ENCODE data around the gene NLGN2.

The NLGN2 gene

DNA sequence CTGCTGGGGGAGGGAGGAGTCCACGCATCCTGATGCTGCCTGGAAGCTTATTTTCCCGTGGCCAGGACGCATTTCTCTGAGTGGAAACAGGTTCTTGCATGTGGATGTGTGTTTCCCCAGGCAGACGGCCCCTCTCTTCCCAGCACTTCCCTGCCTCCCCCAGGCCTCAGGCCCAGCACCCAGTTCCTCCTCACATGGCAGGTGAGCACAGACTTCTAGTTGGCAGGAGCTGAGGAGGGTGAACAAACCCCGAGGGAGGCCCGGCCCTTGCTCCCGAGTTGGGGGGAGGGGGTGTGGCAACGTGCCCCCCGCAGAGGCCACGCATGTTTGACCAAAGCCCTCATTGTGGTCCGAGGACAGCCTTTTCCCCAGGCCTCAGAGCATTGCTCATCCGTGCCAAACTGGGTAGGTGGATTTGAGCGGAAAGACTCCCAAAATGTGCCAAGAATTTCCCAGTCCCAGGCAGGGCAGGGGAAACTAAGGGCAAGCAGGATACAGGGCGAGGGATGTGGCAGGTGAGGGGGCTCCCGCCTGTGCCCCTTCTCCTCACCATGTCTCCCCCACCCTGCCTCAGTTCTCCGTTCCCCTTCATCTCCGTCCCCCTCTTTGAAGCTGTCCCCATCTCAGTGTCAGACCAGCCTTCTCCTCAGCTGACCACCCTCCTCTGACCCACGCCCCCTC lies 11.0 kb downstream of the NLGN2 start:
- Histone ChIP-seq H3K36me3 (ENCODE audit: control insufficient read depth, insufficient read depth, low read length) (no peaks in the 10 kb centered on the region), H3K27me3 (replicated peaks; ENCODE audit: control insufficient read depth, insufficient read depth, low read length) (peaks cover 2% of the 10 kb centered on the region; the same call in 1 of the 2 replicates), H3K4me3 (replicated peaks; ENCODE audit: low read depth, low read length) (no peak overlapping the region)
- TF ChIP-seq, protein P1, sequence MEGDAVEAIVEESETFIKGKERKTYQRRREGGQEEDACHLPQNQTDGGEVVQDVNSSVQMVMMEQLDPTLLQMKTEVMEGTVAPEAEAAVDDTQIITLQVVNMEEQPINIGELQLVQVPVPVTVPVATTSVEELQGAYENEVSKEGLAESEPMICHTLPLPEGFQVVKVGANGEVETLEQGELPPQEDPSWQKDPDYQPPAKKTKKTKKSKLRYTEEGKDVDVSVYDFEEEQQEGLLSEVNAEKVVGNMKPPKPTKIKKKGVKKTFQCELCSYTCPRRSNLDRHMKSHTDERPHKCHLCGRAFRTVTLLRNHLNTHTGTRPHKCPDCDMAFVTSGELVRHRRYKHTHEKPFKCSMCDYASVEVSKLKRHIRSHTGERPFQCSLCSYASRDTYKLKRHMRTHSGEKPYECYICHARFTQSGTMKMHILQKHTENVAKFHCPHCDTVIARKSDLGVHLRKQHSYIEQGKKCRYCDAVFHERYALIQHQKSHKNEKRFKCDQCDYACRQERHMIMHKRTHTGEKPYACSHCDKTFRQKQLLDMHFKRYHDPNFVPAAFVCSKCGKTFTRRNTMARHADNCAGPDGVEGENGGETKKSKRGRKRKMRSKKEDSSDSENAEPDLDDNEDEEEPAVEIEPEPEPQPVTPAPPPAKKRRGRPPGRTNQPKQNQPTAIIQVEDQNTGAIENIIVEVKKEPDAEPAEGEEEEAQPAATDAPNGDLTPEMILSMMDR (IDR thresholded peaks at IDR 0.05; ENCODE audit: insufficient read depth, low read length, poor library complexity, severe bottlenecking), result no peak
- DNase-seq (ENCODE audit: extremely low read depth, insufficient read length), result no peak

DNA sequence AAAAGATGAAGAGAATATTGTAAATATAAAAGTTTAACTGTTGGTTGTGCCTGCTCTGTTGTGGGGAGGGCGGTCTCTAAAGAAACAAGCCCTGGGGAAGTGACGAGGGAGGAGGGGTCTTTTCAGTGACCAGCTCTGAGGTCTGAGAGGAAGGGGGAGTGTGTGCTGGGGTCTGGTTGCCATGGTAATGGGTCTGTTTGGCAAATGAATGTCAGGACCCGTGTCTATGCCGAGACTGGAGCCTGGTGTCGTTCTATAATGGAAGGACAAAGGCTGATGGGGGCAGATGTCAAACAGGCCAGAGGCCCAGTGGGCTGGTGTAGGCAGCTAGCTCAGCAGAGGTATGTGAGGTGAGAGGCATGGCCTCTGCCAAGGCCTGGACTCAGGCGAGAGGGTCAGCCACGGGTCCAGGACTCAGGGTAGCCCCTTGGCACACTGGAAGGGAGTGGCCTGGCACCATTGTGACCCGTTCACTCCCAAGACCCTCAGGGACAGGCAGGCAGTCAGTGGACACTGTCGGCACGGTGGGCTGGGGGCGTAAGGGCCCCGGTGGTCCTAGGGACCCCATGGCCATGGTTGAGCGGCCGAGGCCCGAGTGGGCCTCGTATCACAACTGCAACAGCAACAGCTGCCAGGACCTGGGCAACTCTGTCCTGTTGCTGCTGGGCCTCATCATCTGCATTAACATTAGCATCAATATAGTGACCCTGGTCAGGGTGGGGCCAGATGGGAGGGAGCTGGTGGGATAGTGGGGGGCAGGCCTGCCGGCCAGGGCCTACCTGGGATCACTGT lies 12.4 kb downstream of the NLGN2 start, which contains the start of gene SPEM1:
Gene SPEM1, plus strand, starts transcription at position 506 of the 792 bp plus-strand sequence. Its CDS starts 61 bp downstream, at position 567.
- TF ChIP-seq, protein P1 (IDR thresholded peaks at IDR 0.05; ENCODE audit: insufficient read depth, low read length, poor library complexity, severe bottlenecking), result no peak
- Histone ChIP-seq H3K36me3 (ENCODE audit: control insufficient read depth, insufficient read depth, low read length) (no peaks in the 10 kb centered on the region), H3K4me3 (replicated peaks; ENCODE audit: low read depth, low read length) (no peak within 1 kb of the TSS), H3K27me3 (replicated peaks; ENCODE audit: control insufficient read depth, insufficient read depth, low read length) (peaks cover 2% of the 10 kb centered on the region; the same call in 1 of the 2 replicates)
- no peak for DNase-seq (ENCODE audit: extremely low read depth, insufficient read length)

DNA sequence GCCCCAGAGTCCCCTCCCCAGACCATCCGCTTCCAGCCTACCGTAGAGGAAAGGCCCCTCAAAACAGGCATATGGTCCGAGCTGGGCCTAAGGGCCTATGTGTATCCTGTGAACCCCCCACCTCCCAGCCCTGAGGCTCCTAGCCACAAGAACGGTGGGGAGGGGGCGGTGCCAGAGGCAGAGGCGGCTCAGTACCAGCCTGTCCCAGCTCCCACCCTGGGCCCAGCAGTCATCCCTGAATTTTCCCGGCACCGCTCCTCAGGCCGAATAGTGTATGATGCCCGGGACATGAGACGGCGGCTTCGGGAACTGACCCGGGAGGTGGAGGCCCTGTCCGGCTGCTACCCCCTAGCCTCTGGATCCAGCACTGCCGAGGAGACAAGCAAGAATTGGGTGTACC lies 13.5 kb downstream of the NLGN2 start:
- Histone ChIP-seq H3K4me3 (replicated peaks; ENCODE audit: low read depth, low read length) (no peak overlapping the region), H3K27me3 (replicated peaks; ENCODE audit: control insufficient read depth, insufficient read depth, low read length) (no peaks in the 10 kb centered on the region; the same call in 1 of the 2 replicates), H3K36me3 (ENCODE audit: control insufficient read depth, insufficient read depth, low read length) (no peaks in the 10 kb centered on the region)
- no peak for DNase-seq (ENCODE audit: extremely low read depth, insufficient read length)
- TF ChIP-seq, protein P1 (IDR thresholded peaks at IDR 0.05; ENCODE audit: insufficient read depth, low read length, poor library complexity, severe bottlenecking), result no peak

DNA sequence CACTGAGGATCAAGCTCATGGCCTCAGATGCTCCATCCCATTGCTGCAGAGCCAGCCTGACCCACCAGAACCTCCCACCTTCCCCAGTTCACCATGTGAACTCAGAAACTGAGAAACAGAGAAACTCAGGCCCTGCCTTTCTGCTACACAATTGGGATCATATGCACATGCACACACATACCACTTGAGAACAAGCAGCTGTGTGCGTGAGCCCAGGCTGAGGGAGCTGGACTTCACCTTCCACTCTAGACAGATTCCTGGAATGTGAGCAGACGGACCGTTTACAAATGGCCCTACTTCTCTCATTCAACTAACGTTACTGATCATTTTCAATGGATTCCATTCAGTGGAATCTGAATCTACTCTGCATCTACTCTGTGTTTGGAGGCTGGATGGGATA lies 16.0 kb downstream of the NLGN2 start:
- H3K36me3 ChIP-seq (ENCODE audit: control insufficient read depth, insufficient read depth, low read length), result no peaks in the 10 kb centered on the region
- DNase-seq (ENCODE audit: extremely low read depth, insufficient read length), result no peak
- no peaks in the 10 kb centered on the region; the same call in 1 of the 2 replicates for H3K27me3 ChIP-seq (replicated peaks; ENCODE audit: control insufficient read depth, insufficient read depth, low read length)
- TF ChIP-seq, protein P1 (IDR thresholded peaks at IDR 0.05; ENCODE audit: insufficient read depth, low read length, poor library complexity, severe bottlenecking), result no peak
- no peak overlapping the region for H3K4me3 ChIP-seq (replicated peaks; ENCODE audit: low read depth, low read length)

DNA sequence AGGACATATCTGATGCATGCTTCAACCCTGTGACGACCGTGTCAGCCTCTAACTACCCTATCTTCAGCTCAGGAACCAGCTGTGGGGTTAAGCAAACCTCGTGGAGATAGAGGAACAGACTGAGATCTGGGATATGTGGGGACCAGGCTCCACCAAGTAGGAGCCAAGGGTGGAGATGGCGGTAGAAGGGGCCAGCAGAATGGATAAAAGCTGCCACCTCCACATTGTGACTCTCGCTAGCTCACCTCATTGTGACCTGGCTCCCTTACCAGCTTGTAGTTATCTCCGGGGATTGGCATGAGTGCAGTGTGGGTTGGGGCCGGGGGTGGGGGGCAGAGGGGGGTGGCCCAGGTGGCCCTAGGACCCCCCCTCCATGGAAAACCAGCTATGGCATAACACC lies 17.7 kb downstream of the NLGN2 start, which contains the start of gene SPEM2:
Gene SPEM2, plus strand, starts transcription at position 301 of the 400 bp plus-strand sequence. Its CDS starts 73 bp downstream, at position 374.
- Histone ChIP-seq H3K4me3 (replicated peaks; ENCODE audit: low read depth, low read length) (no peak within 1 kb of the TSS), H3K27me3 (replicated peaks; ENCODE audit: control insufficient read depth, insufficient read depth, low read length) (no peaks in the 10 kb centered on the region), H3K36me3 (ENCODE audit: control insufficient read depth, insufficient read depth, low read length) (no peaks in the 10 kb centered on the region)
- TF ChIP-seq, protein P1 (IDR thresholded peaks at IDR 0.05; ENCODE audit: insufficient read depth, low read length, poor library complexity, severe bottlenecking), result no peak
- no peak for DNase-seq (ENCODE audit: extremely low read depth, insufficient read length)
